HG02588 (cell line): ENCODE results near the gene CENPP.

Source experiments
- ATAC-seq: cut with Tn5 transposase; IDR thresholded peaks from one replicate; pipeline ENCODE4 v1.9.1; 2021; ENCODE audit warnings: mild to moderate bottlenecking, moderate library complexity; ENCODE audit not compliant: unreplicated experiment

CENPP gene

DNA sequence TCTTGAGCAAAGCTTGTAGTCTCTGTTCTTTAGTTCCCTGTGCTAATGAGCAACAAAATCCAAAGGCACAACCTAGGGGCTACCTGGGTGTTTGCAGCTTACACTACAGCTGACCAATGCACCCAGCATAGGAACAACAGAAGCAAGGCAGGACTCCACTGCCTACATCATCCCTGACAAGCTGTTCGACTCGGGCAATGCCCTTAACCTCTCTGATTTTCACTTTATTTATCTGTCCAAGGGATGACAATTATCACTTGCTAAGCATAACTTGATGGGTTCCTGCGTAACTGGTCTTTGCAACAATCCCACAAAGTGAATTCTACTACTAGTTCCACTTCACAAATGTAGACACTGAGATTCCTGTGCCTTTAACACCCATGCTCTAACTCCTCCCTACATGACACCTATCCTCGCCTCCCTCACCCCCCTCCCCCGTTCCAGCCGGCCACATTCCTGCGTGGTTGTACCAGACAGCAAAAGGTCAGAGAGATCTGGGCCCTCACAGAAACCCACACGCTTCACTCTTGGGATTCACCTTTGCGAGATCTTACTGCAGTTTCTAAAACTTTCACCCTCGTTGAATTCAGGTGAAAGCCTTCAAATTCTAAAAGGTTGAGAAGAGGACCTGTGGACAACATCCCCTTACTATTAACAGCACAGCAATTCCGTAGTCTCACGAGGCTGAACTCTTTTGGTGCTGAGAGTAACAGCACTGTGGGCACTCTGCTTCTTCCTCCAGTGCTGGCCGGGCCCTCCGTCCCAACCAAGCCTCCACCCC lies 343.2 kb downstream of the CENPP start:
- no peak for ATAC-seq

DNA sequence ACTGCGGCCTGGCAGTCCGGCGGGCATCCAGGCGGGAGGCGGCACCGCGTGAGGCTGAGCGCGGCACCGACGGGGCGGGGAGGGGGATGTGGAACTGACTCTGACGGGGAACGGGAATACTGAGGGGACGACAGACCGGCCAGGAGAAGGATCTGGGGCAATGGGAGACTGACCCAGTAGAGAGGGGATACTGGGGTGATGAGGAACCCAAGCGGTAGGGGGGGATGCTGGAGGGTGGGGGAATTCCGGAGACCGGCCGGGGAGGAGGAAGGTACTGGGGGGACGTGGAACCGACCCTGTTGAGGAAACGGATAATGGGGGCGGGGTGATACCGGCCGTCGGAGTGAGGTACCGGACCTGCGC lies 343.8 kb downstream of the CENPP start:
- peak; percentile 11 for ATAC-seq
